ENCODE results near the gene ZHX3.

DNA sequence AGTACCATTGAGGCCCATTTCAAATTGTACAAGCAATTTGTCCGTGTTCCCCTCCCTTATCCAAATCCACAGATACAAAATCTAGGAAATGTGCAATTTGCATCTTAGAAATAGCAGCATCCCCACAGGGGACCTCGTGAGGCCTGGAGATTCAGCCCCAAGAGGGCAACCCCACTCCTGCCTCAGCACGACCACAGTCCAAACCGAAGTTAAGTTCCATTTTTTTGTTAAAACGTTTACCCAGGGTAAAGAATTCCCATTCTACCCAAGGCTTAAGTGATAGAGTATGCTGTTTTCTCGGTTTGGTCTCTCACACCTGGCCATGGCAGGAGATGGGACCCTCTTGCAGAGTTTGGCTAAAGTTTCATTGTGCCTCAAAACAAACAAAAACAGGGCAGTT is 139.0 kb downstream of the ZHX3 start:
- no peak for TF ChIP-seq POLR2A (IDR thresholded peaks at IDR 0.05)
- TF ChIP-seq, protein P1, sequence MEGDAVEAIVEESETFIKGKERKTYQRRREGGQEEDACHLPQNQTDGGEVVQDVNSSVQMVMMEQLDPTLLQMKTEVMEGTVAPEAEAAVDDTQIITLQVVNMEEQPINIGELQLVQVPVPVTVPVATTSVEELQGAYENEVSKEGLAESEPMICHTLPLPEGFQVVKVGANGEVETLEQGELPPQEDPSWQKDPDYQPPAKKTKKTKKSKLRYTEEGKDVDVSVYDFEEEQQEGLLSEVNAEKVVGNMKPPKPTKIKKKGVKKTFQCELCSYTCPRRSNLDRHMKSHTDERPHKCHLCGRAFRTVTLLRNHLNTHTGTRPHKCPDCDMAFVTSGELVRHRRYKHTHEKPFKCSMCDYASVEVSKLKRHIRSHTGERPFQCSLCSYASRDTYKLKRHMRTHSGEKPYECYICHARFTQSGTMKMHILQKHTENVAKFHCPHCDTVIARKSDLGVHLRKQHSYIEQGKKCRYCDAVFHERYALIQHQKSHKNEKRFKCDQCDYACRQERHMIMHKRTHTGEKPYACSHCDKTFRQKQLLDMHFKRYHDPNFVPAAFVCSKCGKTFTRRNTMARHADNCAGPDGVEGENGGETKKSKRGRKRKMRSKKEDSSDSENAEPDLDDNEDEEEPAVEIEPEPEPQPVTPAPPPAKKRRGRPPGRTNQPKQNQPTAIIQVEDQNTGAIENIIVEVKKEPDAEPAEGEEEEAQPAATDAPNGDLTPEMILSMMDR (IDR thresholded peaks at IDR 0.05 in 8 of 11, conservative IDR thresholded peaks at IDR 0.05 in 3 of 11): no peak

Measured in spleen (tissue), 7 donors.